Muscle of back (tissue), 10 donors: ENCODE data around the gene POGLUT3. TPM values are rescaled to one million over a fixed set of nuclear protein-coding genes. Genes with fewer than 3 reads are reported as not detected.

Experiments
- polyA plus RNA-seq, 10 donors: library from polyadenylated mRNA; unstranded; fragments of 120-200 nt; gene quantifications; one replicate each; pipeline ENCODE4 v1.2.1, GENCODE V29; 2013; ENCODE audit not compliant: insufficient read length in 10 of 10

POGLUT3 gene
- polyA plus RNA-seq, 10 donors, result 47.7 to 108 (median 59.2) TPM

Other genes starting within 250 kb of the POGLUT3 start
- 1 to 10 TPM in 3 of 10 donors, under 1 TPM in 7; 0.57 to 1.6 (median 0.80) TPM for gene C11orf65, start 30.9 kb downstream of the POGLUT3 start, polyA plus RNA-seq
- 1 to 10 TPM in 2 of 10 donors, under 1 TPM in 8; 0.28 to 2.6 (median 0.45) TPM for gene EXPH5, start 95.4 kb upstream of the POGLUT3 start, polyA plus RNA-seq
- 10 to 100 TPM; 18.3 to 27.2 (median 21.9) TPM for gene DDX10, start 166.7 kb upstream of the POGLUT3 start, polyA plus RNA-seq